Fibroblast of lung (primary cell): ENCODE measurements around the gene NPC1L1. TPM values are rescaled to one million over a fixed set of nuclear protein-coding genes. Genes with fewer than 3 reads are reported as not detected.
A peak's percentile ranks its signal among the peaks of the same experiment; 100 is the strongest.

Experiments
- DNase-seq, 2 donors: peaks; one replicate each; pipeline versions ENCODE4 v3.0.0 to v3.0.0-alpha.2; 2010; ENCODE audit warnings: low read depth in 2 of 2
- H2AFZ ChIP-seq: 2 replicates; pipeline ENCODE4 v1.5.1; 2012; ENCODE audit warnings: low read length, control low read depth, inconsistent platforms
- H3K27ac ChIP-seq: 2 replicates; pipeline ENCODE4 v1.5.1; 2011; ENCODE audit warnings: low read length, control low read depth; ENCODE audit not compliant: insufficient read depth
- H3K27me3 ChIP-seq: 2 replicates; pipeline ENCODE4 v1.5.1; 2011; ENCODE audit warnings: mild to moderate bottlenecking, low read length; ENCODE audit not compliant: control insufficient read depth, insufficient read depth
- H3K36me3 ChIP-seq: 2 replicates; pipeline ENCODE4 v1.5.1; 2011; ENCODE audit warnings: low read length; ENCODE audit not compliant: control insufficient read depth, insufficient read depth
- H3K4me1 ChIP-seq: 2 replicates; pipeline ENCODE4 v1.5.1; 2011; ENCODE audit warnings: low read length; ENCODE audit not compliant: control insufficient read depth, insufficient read depth; ENCODE audit errors: extremely low read depth
- H3K4me2 ChIP-seq: 2 replicates; pipeline ENCODE4 v1.5.1; 2011; ENCODE audit warnings: low read length, control low read depth; ENCODE audit not compliant: insufficient read depth; ENCODE audit errors: extremely low read depth
- H3K4me3 ChIP-seq, 4 experiments: fragments of 200-600 bp in 1 of 4; sonication (generic) in 1 of 4; replicated peaks in 1 of 4; 2 replicates each; pipeline ENCODE4 v1.5.1; 2011 to 2016; ENCODE audit warnings: low read length in 4 of 4, low read depth in 3 of 4, mild to moderate bottlenecking in 3 of 4, control low read depth in 2 of 4, inconsistent platforms in 1 of 4, mixed read lengths in 1 of 4; ENCODE audit not compliant: insufficient read depth in 1 of 4; ENCODE audit errors: control extremely low read depth in 1 of 4
- H3K79me2 ChIP-seq: 2 replicates; pipeline ENCODE4 v1.5.1; 2012; ENCODE audit warnings: mild to moderate bottlenecking, low read length, inconsistent platforms; ENCODE audit not compliant: control insufficient read depth, insufficient read depth
- H3K9ac ChIP-seq: 2 replicates; pipeline ENCODE4 v1.5.1; 2011; ENCODE audit warnings: mild to moderate bottlenecking, low read length, control low read depth; ENCODE audit not compliant: insufficient read depth
- H3K9me3 ChIP-seq: 2 replicates; pipeline ENCODE4 v1.5.1; 2012; ENCODE audit warnings: low read depth, low read length; ENCODE audit not compliant: control insufficient read depth, insufficient read depth
- H4K20me1 ChIP-seq: 2 replicates; pipeline ENCODE4 v1.5.1; 2011; ENCODE audit warnings: low read length; ENCODE audit not compliant: control insufficient read depth, insufficient read depth; ENCODE audit errors: extremely low read depth
- CTCF ChIP-seq, 2 donors: IDR thresholded peaks in 1 of 2; conservative IDR thresholded peaks in 1 of 2; 1 replicate in 1 of 2; 2 replicates in 1 of 2; pipeline ENCODE4 v1.5.1; 2011 to 2012; ENCODE audit warnings: low read length in 2 of 2, control low read depth in 1 of 2, inconsistent platforms in 1 of 2, low read depth in 1 of 2, mild to moderate bottlenecking in 1 of 2
- EZH2 ChIP-seq: IDR thresholded peaks from 2 replicates; pipeline ENCODE4 v1.5.1; 2012; ENCODE audit warnings: low read length, control low read depth, mild to moderate bottlenecking; ENCODE audit errors: missing control alignments
- polyA plus RNA-seq, 2 donors: library from polyadenylated mRNA; depleted of rRNA in 1 of 2; stranded (reverse) in 1 of 2; unstranded in 1 of 2; fragments of >200 nt; gene quantifications; 2 replicates each; pipeline ENCODE4 v1.2.1, GENCODE V29; 2011 to 2012; ENCODE audit warnings: missing spikeins in 1 of 2
- total RNA-seq: library from RNA; depleted of rRNA; stranded (reverse); fragments of >200 nt; gene quantifications from 2 replicates; pipeline ENCODE4 v1.2.1, GENCODE V29; 2014

NPC1L1 gene
- total and polyA plus RNA-seq, 2 donors (not counting 1 experiment from before 2014, with no cell fraction given) = under 0.01 to 0.05 TPM

- no peaks in the 10 kb centered on the region for H3K9me3 ChIP-seq
- no peaks in the 10 kb centered on the region for H3K27me3 ChIP-seq
- H3K27ac ChIP-seq = no peak overlapping the region
- peaks cover 4% of the 10 kb centered on the region for H3K36me3 ChIP-seq
- no peaks in the 10 kb centered on the region for H4K20me1 ChIP-seq
- H3K79me2 ChIP-seq = peaks cover 27% of the 10 kb centered on the region
- no peak for TF ChIP-seq EZH2
- TF ChIP-seq CTCF (conservative IDR thresholded peaks at IDR 0.05 in 1 of 2, IDR thresholded peaks at IDR 0.05 in 1 of 2; ENCODE audit: low read depth in 1 of 2, low read length in 2 of 2) = no peak
- no peaks in the 10 kb centered on the region for H3K4me1 ChIP-seq
- H3K9ac ChIP-seq = no peak overlapping the region
- H3K4me3 ChIP-seq = no peak overlapping the region
- H2AFZ ChIP-seq = no peak overlapping the region
- no peak overlapping the region for H3K4me2 ChIP-seq
- DNase-seq = no peak
Measured at GRCh38 chr7:44471436-44471835, 69.7 kb downstream of the NPC1L1 start.

- peaks cover 24% of the 10 kb centered on the region for H3K79me2 ChIP-seq
- H3K4me3 ChIP-seq = no peak overlapping the region
Measured at GRCh38 chr7:44470628-44471245, 70.4 kb downstream of the NPC1L1 start.

GRCh38 chr7:44470135-44470479 lies 71.0 kb downstream of the NPC1L1 start:
- H3K27ac ChIP-seq = no peak overlapping the region
- no peaks in the 10 kb centered on the region for H3K9me3 ChIP-seq
- TF ChIP-seq CTCF (conservative IDR thresholded peaks at IDR 0.05 in 1 of 2, IDR thresholded peaks at IDR 0.05 in 1 of 2; ENCODE audit: low read depth in 1 of 2, low read length in 2 of 2) (no peak), EZH2 (no peak)
- peaks cover 2% of the 10 kb centered on the region for H3K36me3 ChIP-seq
- H3K4me1 ChIP-seq = no peaks in the 10 kb centered on the region
- H3K9ac ChIP-seq = no peak overlapping the region
- H4K20me1 ChIP-seq = no peaks in the 10 kb centered on the region
- H3K79me2 ChIP-seq = peaks cover 29% of the 10 kb centered on the region
- H3K4me3 ChIP-seq = no peak overlapping the region
- H2AFZ ChIP-seq = no peak overlapping the region
- peak in 1 of 2 donors; percentile 76 for DNase-seq
- no peak overlapping the region for H3K4me2 ChIP-seq
- H3K27me3 ChIP-seq = no peaks in the 10 kb centered on the region

More at GRCh38 chr7:44470628-44471245, 70.4 kb downstream of the NPC1L1 start:
- no peak for DNase-seq
- Histone ChIP-seq H3K9me3 (no peaks in the 10 kb centered on the region), H4K20me1 (no peaks in the 10 kb centered on the region), H3K4me1 (no peaks in the 10 kb centered on the region), H3K27ac (no peak overlapping the region), H3K27me3 (no peaks in the 10 kb centered on the region), H2AFZ (no peak overlapping the region), H3K36me3 (peaks cover 2% of the 10 kb centered on the region), H3K9ac (no peak overlapping the region), H3K4me2 (no peak overlapping the region)
- TF ChIP-seq EZH2 (no peak), CTCF (conservative IDR thresholded peaks at IDR 0.05 in 1 of 2, IDR thresholded peaks at IDR 0.05 in 1 of 2; ENCODE audit: low read depth in 1 of 2, low read length in 2 of 2) (no peak)
